HG03139 (cell line): ENCODE measurements around the gene SERINC2.

Experiments
- ATAC-seq: cut with Tn5 transposase; IDR thresholded peaks from one replicate; pipeline ENCODE4 v1.9.1; 2021; ENCODE audit not compliant: unreplicated experiment

Gene SERINC2

GRCh38 chr1:31412732-31413404, at the start of gene SERINC2:
Gene SERINC2, plus strand, starts transcription at chr1:31413213. Its CDS starts 53 bp downstream, at chr1:31413266.
- no peak for ATAC-seq

- no peak for ATAC-seq
These were observed 48.3 kb upstream of the SERINC2 start for GRCh38 chr1:31364561-31365250.

GRCh38 chr1:31366796-31367195, 46.2 kb upstream of the SERINC2 start:
- ATAC-seq: no peak

GRCh38 chr1:31368611-31369107, 44.4 kb upstream of the SERINC2 start:
- no peak for ATAC-seq

- no peak for ATAC-seq
These were observed 43.0 kb upstream of the SERINC2 start for GRCh38 chr1:31370021-31370420.

GRCh38 chr1:31370565-31370964, 42.4 kb upstream of the SERINC2 start:
- no peak for ATAC-seq

- no peak for ATAC-seq
These were observed 41.7 kb upstream of the SERINC2 start for GRCh38 chr1:31371121-31371959.

- ATAC-seq: no peak
These were observed 41.0 kb upstream of the SERINC2 start for GRCh38 chr1:31372051-31372450.

- ATAC-seq: no peak
These were observed 40.3 kb upstream of the SERINC2 start for GRCh38 chr1:31372751-31373055.

GRCh38 chr1:31373056-31373896, 39.7 kb upstream of the SERINC2 start, which contains the start of gene FABP3:
Gene FABP3, minus strand, starts transcription at chr1:31373076. Its CDS starts 62 bp downstream, at chr1:31373014.
- ATAC-seq: no peak

GRCh38 chr1:31373897-31374486, 39.0 kb upstream of the SERINC2 start:
- ATAC-seq: no peak

GRCh38 chr1:31374511-31375196, 38.4 kb upstream of the SERINC2 start:
- ATAC-seq: no peak

GRCh38 chr1:31376375-31377134, 36.5 kb upstream of the SERINC2 start:
- no peak for ATAC-seq

GRCh38 chr1:31377364-31377863, 35.6 kb upstream of the SERINC2 start:
- no peak for ATAC-seq

GRCh38 chr1:31378001-31378400, 35.0 kb upstream of the SERINC2 start:
- no peak for ATAC-seq

GRCh38 chr1:31380181-31380580, 32.8 kb upstream of the SERINC2 start:
- ATAC-seq: no peak

- no peak for ATAC-seq
These were observed 31.4 kb upstream of the SERINC2 start for GRCh38 chr1:31381394-31382294.
